ENCODE measurements around the gene MYO1D.

GRCh38 chr17:32491371-32492263 is 385.3 kb downstream of the MYO1D start:
- TF ChIP-seq RAD21 (IDR thresholded peaks at IDR 0.05) (no peak), REST (IDR thresholded peaks at IDR 0.05) (no peak), RXRA (IDR thresholded peaks at IDR 0.05) (no peak), EGR1 (IDR thresholded peaks at IDR 0.05; ENCODE audit: low read depth in 2 of 2) (no peak), FOXA2 (IDR thresholded peaks at IDR 0.05) (no peak), GABPA (IDR thresholded peaks at IDR 0.05 in 1 of 2, conservative IDR thresholded peaks at IDR 0.05 in 1 of 2) (no peak), TAF1 (conservative IDR thresholded peaks at IDR 0.05) (no peak), YY1 (IDR thresholded peaks at IDR 0.05) (no peak), ATF3 (IDR thresholded peaks at IDR 0.05) (no peak), NR2F2 (IDR thresholded peaks at IDR 0.05) (no peak), ZBTB33 (IDR thresholded peaks at IDR 0.05) (no peak), HNF4G (IDR thresholded peaks at IDR 0.05) (no peak)
- TF ChIP-seq, protein P1, sequence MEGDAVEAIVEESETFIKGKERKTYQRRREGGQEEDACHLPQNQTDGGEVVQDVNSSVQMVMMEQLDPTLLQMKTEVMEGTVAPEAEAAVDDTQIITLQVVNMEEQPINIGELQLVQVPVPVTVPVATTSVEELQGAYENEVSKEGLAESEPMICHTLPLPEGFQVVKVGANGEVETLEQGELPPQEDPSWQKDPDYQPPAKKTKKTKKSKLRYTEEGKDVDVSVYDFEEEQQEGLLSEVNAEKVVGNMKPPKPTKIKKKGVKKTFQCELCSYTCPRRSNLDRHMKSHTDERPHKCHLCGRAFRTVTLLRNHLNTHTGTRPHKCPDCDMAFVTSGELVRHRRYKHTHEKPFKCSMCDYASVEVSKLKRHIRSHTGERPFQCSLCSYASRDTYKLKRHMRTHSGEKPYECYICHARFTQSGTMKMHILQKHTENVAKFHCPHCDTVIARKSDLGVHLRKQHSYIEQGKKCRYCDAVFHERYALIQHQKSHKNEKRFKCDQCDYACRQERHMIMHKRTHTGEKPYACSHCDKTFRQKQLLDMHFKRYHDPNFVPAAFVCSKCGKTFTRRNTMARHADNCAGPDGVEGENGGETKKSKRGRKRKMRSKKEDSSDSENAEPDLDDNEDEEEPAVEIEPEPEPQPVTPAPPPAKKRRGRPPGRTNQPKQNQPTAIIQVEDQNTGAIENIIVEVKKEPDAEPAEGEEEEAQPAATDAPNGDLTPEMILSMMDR (IDR thresholded peaks at IDR 0.05; ENCODE audit: low read depth, low read length, missing input control), result no peak
- TF ChIP-seq, protein P2, sequence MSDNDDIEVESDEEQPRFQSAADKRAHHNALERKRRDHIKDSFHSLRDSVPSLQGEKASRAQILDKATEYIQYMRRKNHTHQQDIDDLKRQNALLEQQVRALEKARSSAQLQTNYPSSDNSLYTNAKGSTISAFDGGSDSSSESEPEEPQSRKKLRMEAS (IDR thresholded peaks at IDR 0.05), result no peak

Data from liver (tissue), 3 donors.